Progenitor cell of endocrine pancreas (in vitro differentiated cells): ENCODE data around the gene SLC9A9. TPM values are rescaled to one million over a fixed set of nuclear protein-coding genes. Genes with fewer than 3 reads are reported as not detected.

Source experiments
- DNase-seq: peaks from one replicate; pipeline ENCODE4 v3.0.0; 2021; ENCODE audit warnings: low spot score; ENCODE audit not compliant: unreplicated experiment
- H3K27ac Mint-ChIP-seq: 2 replicates; pipeline ENCODE4 v1.8.0; 2021; ENCODE audit warnings: mild to moderate bottlenecking, moderate library complexity, mixed read lengths
- H3K27me3 Mint-ChIP-seq: 2 replicates; pipeline ENCODE4 v1.8.0; 2021; ENCODE audit warnings: mixed read lengths
- H3K36me3 Mint-ChIP-seq: 2 replicates; pipeline ENCODE4 v1.8.0; 2022; ENCODE audit warnings: mixed read lengths; ENCODE audit not compliant: insufficient read depth
- H3K4me1 Mint-ChIP-seq: 2 replicates; pipeline ENCODE4 v1.8.0; 2021; ENCODE audit warnings: low read depth, mixed read lengths
- H3K4me3 Mint-ChIP-seq: 2 replicates; pipeline ENCODE4 v1.8.0; 2021; ENCODE audit warnings: low read depth, mild to moderate bottlenecking, moderate library complexity, mixed read lengths
- H3K9me3 Mint-ChIP-seq: 2 replicates; pipeline ENCODE4 v1.8.0; 2021; ENCODE audit warnings: low read depth, mixed read lengths
- CTCF ChIP-seq: fragments of 200-600 bp; sonication (generic); IDR thresholded peaks from one replicate; pipeline ENCODE4 v1.5.0; 2021; ENCODE audit warnings: antibody characterized with exemption, mild to moderate bottlenecking; ENCODE audit not compliant: unreplicated experiment
- total RNA-seq: library from RNA; stranded (reverse); gene quantifications from 2 replicates; pipeline ENCODE4 v1.2.1, GENCODE V29; 2021

The SLC9A9 gene
- total RNA-seq, 1 donor from 2014 or later = 0.17 TPM

- peak; percentile 69 for DNase-seq
- H3K9me3 Mint-ChIP-seq = no peaks in the 10 kb centered on the region
These were observed 173.9 kb downstream of the SLC9A9 start for GRCh38 chr3:143674100-143674968.

GRCh38 chr3:143672396-143673165 is 175.7 kb downstream of the SLC9A9 start:
- no peak for TF ChIP-seq CTCF
- Mint-ChIP-seq H3K9me3 (no peaks in the 10 kb centered on the region), H3K4me1 (no peaks in the 10 kb centered on the region), H3K36me3 (no peaks in the 10 kb centered on the region), H3K4me3 (no peak overlapping the region), H3K27me3 (peaks cover 3% of the 10 kb centered on the region), H3K27ac (no peak overlapping the region)
- no peak for DNase-seq

More at GRCh38 chr3:143674100-143674968, 173.9 kb downstream of the SLC9A9 start:
- Mint-ChIP-seq H3K36me3 (no peaks in the 10 kb centered on the region), H3K27ac (no peak overlapping the region), H3K4me1 (no peaks in the 10 kb centered on the region), H3K4me3 (no peak overlapping the region), H3K27me3 (peaks cover 3% of the 10 kb centered on the region)
- TF ChIP-seq CTCF = peak; percentile 84

- Mint-ChIP-seq H3K9me3 (no peaks in the 10 kb centered on the region), H3K4me3 (no peak overlapping the region), H3K36me3 (no peaks in the 10 kb centered on the region), H3K4me1 (no peaks in the 10 kb centered on the region), H3K27ac (no peak overlapping the region), H3K27me3 (peaks cover 3% of the 10 kb centered on the region)
- TF ChIP-seq CTCF = no peak
- no peak for DNase-seq
These were observed 176.6 kb downstream of the SLC9A9 start for GRCh38 chr3:143671626-143672025.

DNA sequence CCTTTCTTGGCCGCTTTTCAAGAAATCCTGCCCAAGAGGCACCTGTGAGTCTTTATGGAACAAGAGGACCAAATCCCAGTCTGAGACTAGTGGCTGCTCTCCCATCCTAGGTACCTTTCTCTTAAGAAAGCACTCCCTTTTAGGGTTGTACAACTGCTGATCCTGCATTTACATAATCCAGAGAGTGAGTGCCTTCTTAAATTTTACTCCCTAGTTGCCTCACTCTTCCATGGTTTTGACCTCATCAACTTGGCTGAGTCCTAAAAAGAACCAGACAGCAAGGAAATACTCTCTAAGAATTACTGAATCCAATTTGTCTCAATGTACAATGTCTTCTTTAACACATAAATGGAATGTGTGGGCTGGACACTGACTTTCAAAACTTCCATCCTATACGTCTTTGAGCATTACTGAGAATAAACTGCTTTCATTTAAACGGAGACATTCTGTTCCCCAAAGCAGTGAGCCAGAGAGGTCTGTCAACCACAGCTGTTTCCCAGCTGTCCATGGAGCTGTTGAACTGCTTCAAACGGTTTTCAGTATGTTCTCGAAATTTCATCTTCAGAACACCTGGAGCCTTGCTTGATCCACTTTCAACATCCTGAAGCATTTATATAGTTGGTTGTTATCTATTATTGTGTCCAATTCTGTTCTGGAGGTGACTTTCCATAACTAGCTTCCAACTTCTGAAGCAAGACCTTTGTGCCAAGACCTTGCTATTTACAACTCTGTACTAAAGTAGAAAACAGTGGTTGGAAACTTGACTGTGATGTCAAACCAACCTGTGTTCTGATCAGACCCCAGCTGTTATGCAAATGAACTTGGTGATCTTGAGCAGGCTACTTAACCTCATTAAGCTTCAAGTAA is 179.1 kb downstream of the SLC9A9 start:
- Mint-ChIP-seq H3K27ac (no peak overlapping the region), H3K9me3 (no peaks in the 10 kb centered on the region), H3K4me1 (no peaks in the 10 kb centered on the region), H3K27me3 (peaks cover 3% of the 10 kb centered on the region), H3K4me3 (no peak overlapping the region), H3K36me3 (no peaks in the 10 kb centered on the region)
- TF ChIP-seq CTCF = no peak
- no peak for DNase-seq

- H3K4me1 Mint-ChIP-seq = no peaks in the 10 kb centered on the region
These were observed 179.9 kb downstream of the SLC9A9 start for GRCh38 chr3:143668385-143668784.

More at GRCh38 chr3:143668385-143668784, 179.9 kb downstream of the SLC9A9 start:
- Mint-ChIP-seq H3K4me3 (no peak overlapping the region), H3K27me3 (peaks cover 3% of the 10 kb centered on the region), H3K9me3 (peaks cover 2% of the 10 kb centered on the region), H3K36me3 (no peaks in the 10 kb centered on the region), H3K27ac (no peak overlapping the region)
- DNase-seq = no peak
- TF ChIP-seq CTCF = no peak
